Astrocyte of the cerebellum (primary cell): ENCODE results near the gene TSPAN5.

Experiments used
- DNase-seq: peaks from one replicate; pipeline ENCODE4 v3.0.0-alpha.2; 2011; ENCODE audit warnings: low read depth
- H3K4me3 ChIP-seq: 2 replicates; pipeline ENCODE4 v1.5.1; 2011; ENCODE audit warnings: mild to moderate bottlenecking, low read depth, low read length, moderate library complexity
- in situ Hi-C: cut with HindIII; loops from 2 replicates; pipeline ENCODE4 v1.10.0; 2017; ENCODE audit warnings: low sequenced_read_pairs
- TF ChIP-seq, protein P1 (sequence below): IDR thresholded peaks from 2 replicates; pipeline ENCODE4 v1.5.1; 2012; ENCODE audit warnings: low read length, low read depth, moderate library complexity, mild to moderate bottlenecking; ENCODE audit errors: missing control alignments

TSPAN5 gene

DNA sequence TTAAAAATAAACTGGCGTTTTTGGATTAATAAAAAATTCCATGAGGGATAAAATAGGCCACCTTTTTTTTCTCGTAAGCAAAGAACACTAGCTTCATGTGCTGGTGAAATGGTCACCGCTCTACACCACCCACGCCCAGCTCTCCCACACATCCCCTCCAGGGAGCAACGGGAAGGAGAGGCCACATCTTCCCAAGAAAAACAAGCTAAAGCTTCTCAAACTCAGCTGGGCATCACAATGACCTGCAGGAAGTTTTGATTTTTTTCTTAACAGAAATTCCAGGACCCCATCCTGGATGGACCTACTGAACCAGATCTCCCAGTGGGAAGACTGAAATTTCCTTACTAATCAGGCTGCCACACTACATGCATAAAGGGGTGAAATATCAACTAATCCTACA is 9.8 kb downstream of the TSPAN5 start:
- no peak for DNase-seq
- TF ChIP-seq, protein P1, sequence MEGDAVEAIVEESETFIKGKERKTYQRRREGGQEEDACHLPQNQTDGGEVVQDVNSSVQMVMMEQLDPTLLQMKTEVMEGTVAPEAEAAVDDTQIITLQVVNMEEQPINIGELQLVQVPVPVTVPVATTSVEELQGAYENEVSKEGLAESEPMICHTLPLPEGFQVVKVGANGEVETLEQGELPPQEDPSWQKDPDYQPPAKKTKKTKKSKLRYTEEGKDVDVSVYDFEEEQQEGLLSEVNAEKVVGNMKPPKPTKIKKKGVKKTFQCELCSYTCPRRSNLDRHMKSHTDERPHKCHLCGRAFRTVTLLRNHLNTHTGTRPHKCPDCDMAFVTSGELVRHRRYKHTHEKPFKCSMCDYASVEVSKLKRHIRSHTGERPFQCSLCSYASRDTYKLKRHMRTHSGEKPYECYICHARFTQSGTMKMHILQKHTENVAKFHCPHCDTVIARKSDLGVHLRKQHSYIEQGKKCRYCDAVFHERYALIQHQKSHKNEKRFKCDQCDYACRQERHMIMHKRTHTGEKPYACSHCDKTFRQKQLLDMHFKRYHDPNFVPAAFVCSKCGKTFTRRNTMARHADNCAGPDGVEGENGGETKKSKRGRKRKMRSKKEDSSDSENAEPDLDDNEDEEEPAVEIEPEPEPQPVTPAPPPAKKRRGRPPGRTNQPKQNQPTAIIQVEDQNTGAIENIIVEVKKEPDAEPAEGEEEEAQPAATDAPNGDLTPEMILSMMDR, result no peak
- in situ Hi-C loops, result no loop called here
- no peak overlapping the region for H3K4me3 ChIP-seq

DNA sequence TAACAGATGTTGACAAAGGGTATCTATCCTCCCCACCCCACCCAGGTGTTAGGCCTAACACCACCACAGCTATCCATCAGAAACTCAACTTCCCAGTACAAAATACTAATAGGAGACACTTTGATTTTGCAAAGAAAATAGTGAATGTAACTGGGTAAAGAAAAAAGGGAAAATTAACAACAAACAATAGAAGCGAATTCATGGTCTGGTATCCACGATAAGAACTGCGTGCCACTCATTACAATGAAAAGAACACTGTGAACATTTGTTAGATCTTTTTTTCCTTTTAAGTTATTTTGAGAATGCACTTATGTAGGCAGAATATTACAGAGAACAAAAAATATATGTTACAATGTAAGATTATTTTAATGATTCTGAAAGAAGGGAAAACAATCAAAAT is 12.0 kb downstream of the TSPAN5 start:
- H3K4me3 ChIP-seq, result no peak overlapping the region
- DNase-seq, result no peak
- TF ChIP-seq, protein P1, result no peak
- in situ Hi-C loops, result no loop called here

DNA sequence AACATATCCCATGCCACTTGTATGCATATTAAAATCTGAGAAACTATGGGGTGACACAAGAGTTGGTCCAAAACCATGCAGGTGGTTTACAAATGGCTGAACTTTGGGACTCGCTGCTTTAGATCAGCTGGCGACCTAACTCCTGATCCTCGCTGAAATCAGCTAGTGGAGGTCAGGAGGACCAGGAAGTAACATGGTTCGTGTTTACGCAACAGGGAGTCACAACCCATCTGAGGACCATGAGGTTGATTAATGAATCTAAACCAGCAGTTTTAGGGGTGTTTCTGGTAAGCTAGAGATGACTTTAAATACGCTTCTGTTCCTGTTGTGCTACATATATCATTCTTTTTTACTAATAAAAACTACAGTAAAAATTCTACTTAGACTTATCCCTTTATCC is 12.9 kb downstream of the TSPAN5 start:
- TF ChIP-seq, protein P1, result no peak
- no peak for DNase-seq
- H3K4me3 ChIP-seq, result no peak overlapping the region
- in situ Hi-C loops, result no loop called here

DNA sequence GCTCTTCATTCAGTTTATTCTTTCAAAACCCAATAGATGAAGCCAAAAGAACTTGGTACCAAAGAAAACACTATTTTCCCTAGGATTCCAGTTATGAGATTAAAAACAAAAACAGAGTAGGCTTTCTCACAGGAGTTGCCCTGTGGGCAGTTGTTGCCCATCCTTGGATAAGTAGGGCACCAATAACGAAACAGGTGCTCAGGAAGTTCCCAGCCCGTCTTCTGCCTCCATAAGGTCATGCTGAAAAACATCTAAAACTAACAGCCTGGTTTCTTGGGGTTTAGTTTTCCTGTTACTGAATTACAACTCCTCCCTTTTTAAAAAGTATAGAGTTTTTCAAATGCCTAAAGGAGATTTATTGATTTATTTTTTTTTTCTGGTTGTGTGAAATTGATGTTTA is 14.7 kb downstream of the TSPAN5 start:
- no peak for DNase-seq
- no peak overlapping the region for H3K4me3 ChIP-seq
- TF ChIP-seq, protein P1, result no peak
- in situ Hi-C loops, result no loop called here

DNA sequence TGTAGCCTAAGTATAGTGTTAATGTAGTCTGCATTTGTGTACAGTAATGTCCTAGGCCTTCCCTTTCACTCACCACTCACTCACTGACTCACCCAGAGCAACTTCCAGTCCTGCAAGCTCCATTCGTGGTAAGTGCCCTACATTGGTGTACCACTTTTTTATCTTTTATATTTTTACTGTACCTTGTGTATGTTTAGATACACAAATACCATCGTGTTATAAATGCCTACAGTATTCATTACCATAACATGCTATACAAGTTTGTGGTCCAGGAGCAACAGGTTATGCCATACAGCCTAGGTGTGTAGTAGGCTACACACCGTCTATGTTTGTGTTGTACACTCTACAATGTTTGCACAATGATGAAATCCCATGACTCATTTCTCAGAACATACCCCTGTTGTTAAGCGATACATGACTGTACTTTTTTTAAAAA is 15.4 kb downstream of the TSPAN5 start:
- TF ChIP-seq, protein P1, result no peak

DNA sequence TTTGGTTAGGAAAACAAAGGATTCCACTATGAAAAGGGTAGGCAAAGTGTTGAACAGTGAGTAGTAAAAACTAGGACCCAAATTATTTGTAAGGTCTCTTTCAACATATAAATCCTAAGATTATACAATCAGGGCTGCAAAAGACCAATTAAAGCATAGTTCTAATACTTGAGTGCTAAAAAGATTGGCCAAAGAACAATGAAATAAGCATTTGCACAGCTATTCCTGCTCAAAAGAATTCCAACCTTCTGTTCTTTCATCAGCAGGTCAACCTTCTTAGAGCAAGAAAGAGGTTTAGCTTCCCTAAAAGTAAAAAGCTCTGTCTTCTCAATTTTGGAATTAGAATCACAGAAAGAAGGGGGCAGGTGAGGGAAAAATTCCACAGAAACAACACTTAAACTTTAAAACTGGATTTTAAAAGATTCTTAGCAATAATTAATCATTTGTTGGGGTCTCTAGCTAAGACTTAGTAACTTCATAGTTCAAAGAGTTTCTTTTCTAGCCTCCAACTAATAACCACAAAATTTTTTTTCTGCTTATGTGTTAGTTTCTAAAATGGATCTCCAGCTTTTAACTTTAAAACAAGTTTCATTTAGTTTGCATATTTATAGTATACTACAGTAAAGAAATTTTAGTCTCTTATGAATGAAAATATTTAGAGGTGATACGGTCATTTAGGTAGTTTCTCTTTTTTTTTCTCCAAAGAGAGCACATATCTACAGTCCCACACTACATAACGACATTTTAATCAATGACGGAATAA is 16.3 kb downstream of the TSPAN5 start:
- DNase-seq, result no peak
- in situ Hi-C loops, result no loop called here
- TF ChIP-seq, protein P1, result no peak
- no peak overlapping the region for H3K4me3 ChIP-seq

More for the DNA sequence above, 15.4 kb downstream of the TSPAN5 start:
- in situ Hi-C loops, result no loop called here
- no peak overlapping the region for H3K4me3 ChIP-seq
- DNase-seq, result no peak
